ENCODE data around the gene KRTAP9-4. TPM values are rescaled to one million over a fixed set of nuclear protein-coding genes. Genes with fewer than 3 reads are reported as not detected.
"Not testable (repeated sequence)": the region's sequence is repeated elsewhere in the genome, so short reads cannot be mapped to it uniquely, and the experiment has no call there.

The KRTAP9-4 gene
- total RNA-seq, 1 donor from 2014 or later = not detected

DNA sequence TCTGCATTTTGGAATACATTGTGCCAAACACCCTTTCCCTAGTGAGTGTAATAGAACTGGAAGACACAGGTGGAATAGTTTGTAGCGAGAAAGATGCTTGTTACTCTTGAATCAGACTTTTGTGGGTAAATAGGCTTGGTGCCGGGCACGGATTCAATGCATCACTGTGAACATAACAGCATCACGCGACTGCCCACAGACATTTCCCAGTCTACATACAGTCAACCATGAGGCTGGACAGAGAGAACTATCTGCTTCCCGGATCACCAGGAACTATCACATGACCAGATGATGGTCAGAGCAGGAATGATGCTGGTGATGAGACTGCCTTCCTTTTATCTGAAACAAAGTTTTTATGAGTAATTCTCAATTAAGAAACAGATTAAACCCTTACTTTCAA, 23.4 kb upstream of the KRTAP9-4 start:
- no peak for DNase-seq (ENCODE audit: extremely low spot score, unreplicated experiment)

DNA sequence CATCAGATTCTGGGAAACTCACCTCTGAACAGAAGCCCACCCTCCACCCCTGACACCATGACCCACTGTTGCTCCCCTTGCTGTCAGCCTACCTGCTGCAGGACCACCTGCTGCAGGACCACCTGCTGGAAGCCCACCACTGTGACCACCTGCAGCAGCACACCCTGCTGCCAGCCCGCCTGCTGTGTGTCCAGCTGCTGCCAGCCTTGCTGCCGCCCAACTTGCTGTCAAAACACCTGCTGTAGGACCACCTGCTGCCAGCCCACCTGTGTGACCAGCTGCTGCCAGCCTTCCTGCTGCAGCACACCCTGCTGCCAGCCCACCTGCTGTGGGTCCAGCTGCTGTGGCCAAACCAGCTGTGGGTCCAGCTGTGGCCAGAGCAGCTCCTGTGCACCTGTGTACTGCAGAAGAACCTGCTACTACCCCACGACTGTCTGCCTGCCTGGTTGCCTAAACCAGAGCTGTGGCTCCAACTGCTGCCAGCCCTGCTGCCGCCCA, 22.8 kb upstream of the KRTAP9-4 start, which contains the start of gene KRTAP9-2:
Gene KRTAP9-2 (plus strand): TSS at position 51 of the 498 bp plus-strand sequence. CDS start 7 bp downstream, at position 58.
- not testable (repeated sequence) for H3K27me3 Mint-ChIP-seq (ENCODE audit: unreplicated experiment); H3K9me3 Mint-ChIP-seq (ENCODE audit: unreplicated experiment); H3K4me1 Mint-ChIP-seq (ENCODE audit: unreplicated experiment); H3K27ac Mint-ChIP-seq (ENCODE audit: unreplicated experiment); H3K4me3 Mint-ChIP-seq (ENCODE audit: unreplicated experiment); H3K36me3 Mint-ChIP-seq (ENCODE audit: unreplicated experiment); DNase-seq (ENCODE audit: extremely low spot score, unreplicated experiment)

More for the DNA sequence above, 23.4 kb upstream of the KRTAP9-4 start:
- Mint-ChIP-seq H3K9me3 (ENCODE audit: unreplicated experiment) (peaks cover 5% of the 10 kb centered on the region), H3K27me3 (ENCODE audit: unreplicated experiment) (peaks cover 5% of the 10 kb centered on the region), H3K4me3 (ENCODE audit: unreplicated experiment) (no peak overlapping the region), H3K27ac (ENCODE audit: unreplicated experiment) (no peak overlapping the region), H3K36me3 (ENCODE audit: unreplicated experiment) (no peaks in the 10 kb centered on the region), H3K4me1 (ENCODE audit: unreplicated experiment) (no peaks in the 10 kb centered on the region)
- TF ChIP-seq, protein P1, sequence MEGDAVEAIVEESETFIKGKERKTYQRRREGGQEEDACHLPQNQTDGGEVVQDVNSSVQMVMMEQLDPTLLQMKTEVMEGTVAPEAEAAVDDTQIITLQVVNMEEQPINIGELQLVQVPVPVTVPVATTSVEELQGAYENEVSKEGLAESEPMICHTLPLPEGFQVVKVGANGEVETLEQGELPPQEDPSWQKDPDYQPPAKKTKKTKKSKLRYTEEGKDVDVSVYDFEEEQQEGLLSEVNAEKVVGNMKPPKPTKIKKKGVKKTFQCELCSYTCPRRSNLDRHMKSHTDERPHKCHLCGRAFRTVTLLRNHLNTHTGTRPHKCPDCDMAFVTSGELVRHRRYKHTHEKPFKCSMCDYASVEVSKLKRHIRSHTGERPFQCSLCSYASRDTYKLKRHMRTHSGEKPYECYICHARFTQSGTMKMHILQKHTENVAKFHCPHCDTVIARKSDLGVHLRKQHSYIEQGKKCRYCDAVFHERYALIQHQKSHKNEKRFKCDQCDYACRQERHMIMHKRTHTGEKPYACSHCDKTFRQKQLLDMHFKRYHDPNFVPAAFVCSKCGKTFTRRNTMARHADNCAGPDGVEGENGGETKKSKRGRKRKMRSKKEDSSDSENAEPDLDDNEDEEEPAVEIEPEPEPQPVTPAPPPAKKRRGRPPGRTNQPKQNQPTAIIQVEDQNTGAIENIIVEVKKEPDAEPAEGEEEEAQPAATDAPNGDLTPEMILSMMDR (IDR thresholded peaks at IDR 0.05) = no peak

DNA sequence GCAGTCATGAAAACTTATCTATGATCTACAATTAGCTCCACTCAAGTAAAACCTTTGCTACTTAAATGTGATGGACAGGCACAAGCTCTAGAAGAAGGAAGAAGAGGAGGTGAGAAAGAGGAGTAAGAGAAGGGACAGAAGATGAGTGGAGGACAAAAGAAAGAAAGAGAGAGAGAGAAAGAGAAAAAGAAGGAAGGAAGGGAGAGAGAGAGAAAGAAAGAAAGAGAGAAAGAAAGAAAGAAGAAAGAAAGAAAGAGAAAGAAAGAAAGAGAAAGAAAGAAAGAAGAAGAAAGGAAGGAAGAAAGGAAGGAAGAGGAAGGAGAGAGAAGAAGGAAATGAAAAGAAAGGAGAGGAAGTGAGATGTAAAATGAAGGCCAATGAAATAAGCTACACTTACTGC, 19.4 kb upstream of the KRTAP9-4 start:
- Mint-ChIP-seq H3K27ac (ENCODE audit: unreplicated experiment) (no peak overlapping the region), H3K4me3 (ENCODE audit: unreplicated experiment) (no peak overlapping the region), H3K36me3 (ENCODE audit: unreplicated experiment) (no peaks in the 10 kb centered on the region), H3K27me3 (ENCODE audit: unreplicated experiment) (peaks cover 14% of the 10 kb centered on the region), H3K4me1 (ENCODE audit: unreplicated experiment) (no peaks in the 10 kb centered on the region), H3K9me3 (ENCODE audit: unreplicated experiment) (no peaks in the 10 kb centered on the region)
- DNase-seq (ENCODE audit: extremely low spot score, unreplicated experiment) = no peak
- TF ChIP-seq, protein P1 (IDR thresholded peaks at IDR 0.05) = no peak

DNA sequence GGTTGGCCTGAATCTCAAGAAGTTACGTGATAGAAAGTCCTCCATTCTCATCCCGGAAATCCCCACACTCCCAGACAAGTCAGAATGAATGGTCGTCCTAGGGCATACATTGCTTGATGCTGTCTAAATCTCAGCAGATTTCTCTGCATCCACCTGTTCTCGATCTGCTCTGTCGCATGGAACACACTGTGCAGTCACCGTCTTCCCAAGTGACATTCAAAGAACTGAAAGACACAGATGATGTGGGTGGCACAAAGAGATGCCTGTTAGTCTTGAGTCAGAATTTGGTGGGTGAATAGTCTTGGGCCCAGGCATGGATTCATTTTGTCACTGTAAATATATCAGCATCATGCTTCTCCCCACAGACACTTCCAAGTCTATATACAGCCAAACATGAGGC, 17.8 kb upstream of the KRTAP9-4 start:
- TF ChIP-seq, protein P1 (IDR thresholded peaks at IDR 0.05) = no peak

DNA sequence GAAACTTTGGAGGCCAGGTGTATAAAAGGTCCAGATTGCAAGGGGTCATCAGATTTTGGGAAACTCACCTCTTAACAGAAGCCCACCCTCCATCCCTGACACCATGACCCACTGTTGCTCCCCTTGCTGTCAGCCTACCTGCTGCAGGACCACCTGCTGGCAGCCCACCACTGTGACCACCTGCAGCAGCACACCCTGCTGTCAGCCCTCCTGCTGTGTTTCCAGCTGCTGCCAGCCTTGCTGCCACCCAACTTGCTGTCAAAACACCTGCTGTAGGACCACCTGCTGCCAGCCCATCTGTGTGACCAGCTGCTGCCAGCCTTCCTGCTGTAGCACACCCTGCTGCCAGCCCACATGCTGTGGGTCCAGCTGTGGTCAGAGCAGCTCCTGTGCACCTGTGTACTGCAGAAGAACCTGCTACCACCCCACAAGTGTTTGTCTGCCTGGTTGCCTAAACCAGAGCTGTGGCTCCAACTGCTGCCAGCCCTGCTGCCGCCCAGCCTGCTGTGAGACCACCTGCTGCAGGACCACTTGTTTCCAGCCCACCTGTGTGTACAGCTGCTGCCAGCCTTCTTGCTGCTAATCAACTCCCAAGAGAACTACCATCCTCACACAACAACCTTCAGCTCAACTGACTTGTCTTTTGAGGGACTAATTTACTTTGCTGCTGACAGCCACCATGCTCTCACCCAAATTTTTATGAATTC, 16.9 kb upstream of the KRTAP9-4 start, which contains the start of gene KRTAP9-3:
Gene KRTAP9-3 (plus strand): TSS at position 51 of the 707 bp plus-strand sequence. CDS start 53 bp downstream, at position 104.
- H3K4me3 Mint-ChIP-seq (ENCODE audit: unreplicated experiment); H3K27ac Mint-ChIP-seq (ENCODE audit: unreplicated experiment); H3K36me3 Mint-ChIP-seq (ENCODE audit: unreplicated experiment); H3K4me1 Mint-ChIP-seq (ENCODE audit: unreplicated experiment); H3K9me3 Mint-ChIP-seq (ENCODE audit: unreplicated experiment); DNase-seq (ENCODE audit: extremely low spot score, unreplicated experiment): not testable (repeated sequence)
- H3K27me3 Mint-ChIP-seq (ENCODE audit: unreplicated experiment) = peaks cover 21% of the 10 kb centered on the region

More for the DNA sequence above, 17.8 kb upstream of the KRTAP9-4 start:
- peaks cover 21% of the 10 kb centered on the region for H3K27me3 Mint-ChIP-seq (ENCODE audit: unreplicated experiment)
- no peak overlapping the region for H3K27ac Mint-ChIP-seq (ENCODE audit: unreplicated experiment)
- DNase-seq (ENCODE audit: extremely low spot score, unreplicated experiment) = no peak
- H3K4me1 Mint-ChIP-seq (ENCODE audit: unreplicated experiment) = no peaks in the 10 kb centered on the region
- no peaks in the 10 kb centered on the region for H3K36me3 Mint-ChIP-seq (ENCODE audit: unreplicated experiment)
- no peaks in the 10 kb centered on the region for H3K9me3 Mint-ChIP-seq (ENCODE audit: unreplicated experiment)
- no peak overlapping the region for H3K4me3 Mint-ChIP-seq (ENCODE audit: unreplicated experiment)

DNA sequence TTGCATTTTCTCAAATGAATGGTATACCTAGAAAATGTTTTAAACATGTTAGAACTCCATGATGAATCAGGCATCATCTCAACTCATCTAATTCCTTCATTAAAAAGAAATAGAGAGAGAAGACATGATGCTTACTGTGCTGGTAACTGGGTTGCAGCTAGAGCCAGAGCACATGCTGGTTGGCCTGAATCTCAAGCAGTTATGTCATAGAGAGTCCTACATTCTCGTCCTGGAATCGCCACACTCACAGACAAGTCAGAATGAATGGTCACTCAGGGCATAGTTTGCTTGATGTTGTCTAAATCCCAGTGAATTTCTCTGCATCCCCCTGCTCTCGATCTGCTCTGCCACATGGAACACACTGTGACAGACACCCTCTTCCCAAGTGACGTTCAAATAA, 12.4 kb upstream of the KRTAP9-4 start:
- not testable (repeated sequence) for H3K36me3 Mint-ChIP-seq (ENCODE audit: unreplicated experiment); H3K4me3 Mint-ChIP-seq (ENCODE audit: unreplicated experiment); DNase-seq (ENCODE audit: extremely low spot score, unreplicated experiment); H3K27ac Mint-ChIP-seq (ENCODE audit: unreplicated experiment); H3K4me1 Mint-ChIP-seq (ENCODE audit: unreplicated experiment)
- Mint-ChIP-seq H3K9me3 (ENCODE audit: unreplicated experiment) (peaks cover 11% of the 10 kb centered on the region), H3K27me3 (ENCODE audit: unreplicated experiment) (peaks cover 21% of the 10 kb centered on the region)

DNA sequence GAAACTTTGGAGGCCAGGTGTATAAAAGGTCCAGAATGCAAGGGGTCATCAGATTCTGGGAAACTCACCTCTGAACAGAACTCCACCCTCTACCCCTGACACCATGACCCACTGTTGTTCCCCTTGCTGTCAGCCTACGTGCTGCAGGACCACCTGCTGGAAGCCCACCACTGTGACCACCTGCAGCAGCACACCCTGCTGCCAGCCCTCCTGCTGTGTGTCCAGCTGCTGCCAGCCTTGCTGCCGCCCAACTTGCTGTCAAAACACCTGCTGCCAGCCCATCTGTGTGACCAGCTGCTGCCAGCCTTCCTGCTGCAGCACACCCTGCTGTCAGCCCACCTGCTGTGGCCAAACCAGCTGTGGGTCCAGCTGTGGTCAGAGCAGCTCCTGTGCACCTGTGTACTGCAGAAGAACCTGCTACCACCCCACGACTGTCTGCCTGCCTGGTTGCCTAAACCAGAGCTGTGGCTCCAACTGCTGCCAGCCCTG, 11.5 kb upstream of the KRTAP9-4 start, which contains the start of gene KRTAP9-8:
Gene KRTAP9-8 (plus strand): TSS at position 51 of the 489 bp plus-strand sequence. CDS start 53 bp downstream, at position 104.
- not testable (repeated sequence) for H3K27ac Mint-ChIP-seq (ENCODE audit: unreplicated experiment); H3K36me3 Mint-ChIP-seq (ENCODE audit: unreplicated experiment); H3K4me3 Mint-ChIP-seq (ENCODE audit: unreplicated experiment); H3K4me1 Mint-ChIP-seq (ENCODE audit: unreplicated experiment); DNase-seq (ENCODE audit: extremely low spot score, unreplicated experiment)
- H3K27me3 Mint-ChIP-seq (ENCODE audit: unreplicated experiment) = peaks cover 24% of the 10 kb centered on the region
- H3K9me3 Mint-ChIP-seq (ENCODE audit: unreplicated experiment) = peaks cover 11% of the 10 kb centered on the region

DNA sequence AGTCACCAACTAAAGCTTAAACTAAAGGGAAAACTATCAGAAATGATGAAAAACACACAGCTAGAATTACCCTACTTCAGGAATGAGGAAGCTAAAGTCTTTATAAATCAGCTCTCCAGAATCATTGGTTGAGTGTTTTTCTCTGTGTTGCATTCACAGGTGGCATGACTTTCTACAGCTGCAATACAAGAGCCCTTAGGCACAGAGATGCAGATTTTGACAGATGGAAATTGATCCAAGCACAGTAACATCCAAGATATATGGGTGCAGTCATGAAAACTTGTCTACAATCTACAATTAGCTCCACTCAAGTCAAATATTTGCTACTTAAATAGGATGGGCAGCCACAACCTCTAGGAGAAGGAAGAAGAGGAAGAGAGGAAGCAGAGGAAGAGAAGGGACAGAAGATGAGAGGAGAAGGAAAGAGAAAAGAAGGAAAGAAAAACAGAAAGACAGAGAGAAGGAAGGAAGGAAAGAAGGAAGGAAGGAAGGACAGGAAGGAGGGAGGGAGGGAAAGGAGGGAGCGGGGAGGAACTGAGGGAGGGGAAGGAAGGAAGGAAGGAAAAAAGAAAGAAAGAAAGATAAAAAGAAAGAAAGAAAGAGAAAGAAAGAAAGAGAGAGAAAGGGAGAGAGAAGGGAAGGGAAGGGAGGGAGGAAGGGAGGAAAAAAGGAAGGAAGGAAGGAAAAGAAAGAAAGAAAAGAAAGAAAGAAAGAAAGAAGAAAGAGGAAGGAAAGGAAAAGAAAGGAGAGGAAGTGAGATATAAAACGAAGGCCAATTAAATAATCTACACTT, 2.3 kb upstream of the KRTAP9-4 start:
- not testable (repeated sequence) for DNase-seq (ENCODE audit: extremely low spot score, unreplicated experiment); H3K4me3 Mint-ChIP-seq (ENCODE audit: unreplicated experiment); H3K36me3 Mint-ChIP-seq (ENCODE audit: unreplicated experiment); H3K4me1 Mint-ChIP-seq (ENCODE audit: unreplicated experiment); H3K27ac Mint-ChIP-seq (ENCODE audit: unreplicated experiment); H3K9me3 Mint-ChIP-seq (ENCODE audit: unreplicated experiment)
- peaks cover 13% of the 10 kb centered on the region for H3K27me3 Mint-ChIP-seq (ENCODE audit: unreplicated experiment)

Data from osteocyte (in vitro differentiated cells).